T-helper 9 cell (primary cell): ENCODE results near the gene TNFSF11.

Experiments
- DNase-seq: peaks from one replicate; pipeline ENCODE4 v3.0.0-alpha.2; 2020

TNFSF11 gene

DNA sequence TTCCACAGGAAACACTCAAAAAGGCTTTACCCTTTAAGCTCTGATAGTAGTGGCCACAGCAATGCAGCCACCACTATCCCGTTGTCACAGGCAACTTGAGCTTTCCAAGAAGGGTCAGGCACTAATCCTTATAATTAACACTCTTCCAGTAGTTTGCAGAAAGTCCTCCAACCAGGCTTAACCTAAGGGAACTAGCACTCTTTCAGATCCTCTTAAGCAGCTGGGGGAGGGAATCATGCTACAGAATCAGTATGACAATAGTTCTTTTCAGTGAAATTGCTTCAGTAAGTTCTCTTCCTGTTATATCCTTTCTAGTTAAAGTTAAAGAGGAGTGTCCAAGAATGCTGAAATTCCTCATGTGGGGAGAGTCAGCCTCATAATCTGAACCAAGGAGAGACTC is 82.2 kb downstream of the TNFSF11 start:
- DNase-seq: no peak

DNA sequence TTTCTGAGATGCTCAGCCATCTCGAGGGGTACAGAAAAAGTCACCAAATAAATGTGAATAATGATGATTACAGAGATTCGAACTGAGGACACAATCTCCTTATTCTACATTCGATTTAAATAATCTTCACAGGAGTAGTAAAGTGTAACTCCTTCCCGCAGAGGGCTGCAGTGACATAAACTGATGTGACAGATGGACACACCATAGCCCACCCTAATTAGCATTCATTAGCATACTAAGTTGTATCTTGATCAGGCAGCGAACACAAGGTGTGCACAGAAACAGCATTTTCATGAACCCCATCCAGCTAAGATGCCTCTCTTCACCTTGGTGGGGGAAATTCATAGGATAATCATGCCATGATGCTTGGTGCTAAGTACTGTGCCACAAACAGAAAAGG is 83.0 kb downstream of the TNFSF11 start:
- DNase-seq: no peak
